Left ventricle myocardium inferior (tissue), 1 donor: Measurements from ENCODE around the gene BACH2. TPM values are rescaled to one million over a fixed set of nuclear protein-coding genes. Genes with fewer than 3 reads are reported as not detected.

Experiments used
- DNase-seq: peaks from one replicate; pipeline ENCODE4 v3.0.0-alpha.2; 2020
- H3K27ac ChIP-seq: fragments of 200-600 bp; replicated peaks from 2 replicates; pipeline ENCODE4 v1.8.0; 2021
- H3K27me3 ChIP-seq: fragments of 200-600 bp; 2 replicates; pipeline ENCODE4 v1.8.0; 2021; ENCODE audit warnings: low read depth
- H3K36me3 ChIP-seq: fragments of 200-600 bp; 2 replicates; pipeline ENCODE4 v1.8.0; 2021
- H3K4me1 ChIP-seq: fragments of 200-600 bp; 2 replicates; pipeline ENCODE4 v1.8.0; 2021
- H3K4me3 ChIP-seq: fragments of 200-600 bp; 2 replicates; pipeline ENCODE4 v1.8.0; 2021; ENCODE audit warnings: mild to moderate bottlenecking, moderate library complexity
- H3K9me3 ChIP-seq: fragments of 200-600 bp; replicated peaks from 2 replicates; pipeline ENCODE4 v1.8.0; 2021
- intact Hi-C: fragments of 100-400 bp; cut with micrococcal nuclease; formaldehyde crosslinking; loops from one replicate; pipeline ENCODE4 v1.11.0; 2022
- total RNA-seq: library from RNA; stranded (reverse); fragmentation: NEBNext Ultra II Directional; extraction: Animal tissue kit (Norgen Biotek cat#: 25700); gene quantifications from one replicate; pipeline ENCODE4 v1.2.1, GENCODE V29; 2021
- TF ChIP-seq, protein P1 (sequence below): fragments of 200-600 bp; IDR thresholded peaks from 2 replicates; pipeline ENCODE4 v1.8.0; 2021; ENCODE audit warnings: antibody characterized with exemption, mild to moderate bottlenecking, borderline replicate concordance
- donor health status: DM: no; HTN: yes; CAD: no; lungs with severe emphysema.

The BACH2 gene
- total RNA-seq, 1 donor from 2014 or later = 1.5 TPM

DNA sequence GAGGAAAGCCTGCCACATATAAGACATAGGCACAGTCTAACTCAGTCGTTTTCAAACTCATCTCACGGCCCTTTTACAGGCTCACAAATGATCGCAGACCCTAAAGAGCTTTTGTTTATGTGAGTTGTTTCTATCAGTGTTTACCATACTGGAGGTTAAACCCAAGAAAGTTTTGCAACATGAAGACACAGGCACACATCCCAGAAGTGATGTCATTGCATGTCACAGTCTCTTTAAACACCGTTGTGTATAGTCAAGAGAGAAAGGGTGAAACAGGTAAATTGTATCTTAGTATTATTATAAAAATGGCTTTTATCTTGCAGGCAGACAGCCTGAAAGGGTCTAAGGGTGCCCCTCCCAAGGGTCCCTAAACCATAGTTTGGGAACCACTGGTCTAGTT, 96.7 kb downstream of the BACH2 start:
- Histone ChIP-seq H3K27ac (no peak overlapping the region), H3K4me1 (peaks cover 28% of the 10 kb centered on the region), H3K9me3 (no peaks in the 10 kb centered on the region), H3K36me3 (no peaks in the 10 kb centered on the region), H3K27me3 (no peaks in the 10 kb centered on the region), H3K4me3 (no peak overlapping the region)
- TF ChIP-seq, protein P1, sequence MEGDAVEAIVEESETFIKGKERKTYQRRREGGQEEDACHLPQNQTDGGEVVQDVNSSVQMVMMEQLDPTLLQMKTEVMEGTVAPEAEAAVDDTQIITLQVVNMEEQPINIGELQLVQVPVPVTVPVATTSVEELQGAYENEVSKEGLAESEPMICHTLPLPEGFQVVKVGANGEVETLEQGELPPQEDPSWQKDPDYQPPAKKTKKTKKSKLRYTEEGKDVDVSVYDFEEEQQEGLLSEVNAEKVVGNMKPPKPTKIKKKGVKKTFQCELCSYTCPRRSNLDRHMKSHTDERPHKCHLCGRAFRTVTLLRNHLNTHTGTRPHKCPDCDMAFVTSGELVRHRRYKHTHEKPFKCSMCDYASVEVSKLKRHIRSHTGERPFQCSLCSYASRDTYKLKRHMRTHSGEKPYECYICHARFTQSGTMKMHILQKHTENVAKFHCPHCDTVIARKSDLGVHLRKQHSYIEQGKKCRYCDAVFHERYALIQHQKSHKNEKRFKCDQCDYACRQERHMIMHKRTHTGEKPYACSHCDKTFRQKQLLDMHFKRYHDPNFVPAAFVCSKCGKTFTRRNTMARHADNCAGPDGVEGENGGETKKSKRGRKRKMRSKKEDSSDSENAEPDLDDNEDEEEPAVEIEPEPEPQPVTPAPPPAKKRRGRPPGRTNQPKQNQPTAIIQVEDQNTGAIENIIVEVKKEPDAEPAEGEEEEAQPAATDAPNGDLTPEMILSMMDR = no peak
- intact Hi-C loops = no loop called here
- DNase-seq = no peak

DNA sequence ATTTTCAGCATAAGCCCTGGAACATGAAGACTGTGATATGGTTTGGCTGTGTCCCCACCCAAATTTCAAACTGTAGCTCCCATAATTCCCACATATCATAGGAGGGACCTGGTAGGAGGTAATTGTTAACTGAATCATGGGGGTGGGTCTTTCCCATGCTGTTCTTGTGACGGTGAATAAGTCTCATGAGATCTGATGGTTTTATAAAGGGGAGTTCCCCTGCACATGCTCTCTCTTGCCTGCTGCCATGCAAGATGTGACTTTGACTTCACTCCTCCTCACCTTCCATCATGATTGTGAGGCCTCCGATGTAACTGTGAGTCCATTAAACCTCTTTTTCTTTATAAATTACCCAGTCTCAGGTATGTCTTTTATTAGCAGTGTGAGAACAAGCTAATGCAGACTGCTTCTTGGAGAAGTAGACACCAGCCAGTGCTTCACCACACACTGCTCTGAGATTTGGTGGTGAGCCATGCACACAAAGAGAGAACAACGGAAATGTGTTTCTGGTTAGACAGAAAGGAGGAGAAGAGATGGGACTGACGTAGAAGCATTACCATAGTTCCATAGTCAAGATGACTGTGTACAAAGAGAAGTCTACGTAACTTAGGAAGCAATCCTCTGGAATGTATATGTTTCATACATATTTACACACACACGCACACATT, 97.8 kb downstream of the BACH2 start:
- Histone ChIP-seq H3K4me1 (peaks cover 38% of the 10 kb centered on the region), H3K9me3 (no peaks in the 10 kb centered on the region), H3K27me3 (no peaks in the 10 kb centered on the region), H3K4me3 (no peak overlapping the region), H3K36me3 (no peaks in the 10 kb centered on the region), H3K27ac (no peak overlapping the region)
- intact Hi-C loops = no loop called here
- no peak for DNase-seq
- TF ChIP-seq, protein P1 = no peak

DNA sequence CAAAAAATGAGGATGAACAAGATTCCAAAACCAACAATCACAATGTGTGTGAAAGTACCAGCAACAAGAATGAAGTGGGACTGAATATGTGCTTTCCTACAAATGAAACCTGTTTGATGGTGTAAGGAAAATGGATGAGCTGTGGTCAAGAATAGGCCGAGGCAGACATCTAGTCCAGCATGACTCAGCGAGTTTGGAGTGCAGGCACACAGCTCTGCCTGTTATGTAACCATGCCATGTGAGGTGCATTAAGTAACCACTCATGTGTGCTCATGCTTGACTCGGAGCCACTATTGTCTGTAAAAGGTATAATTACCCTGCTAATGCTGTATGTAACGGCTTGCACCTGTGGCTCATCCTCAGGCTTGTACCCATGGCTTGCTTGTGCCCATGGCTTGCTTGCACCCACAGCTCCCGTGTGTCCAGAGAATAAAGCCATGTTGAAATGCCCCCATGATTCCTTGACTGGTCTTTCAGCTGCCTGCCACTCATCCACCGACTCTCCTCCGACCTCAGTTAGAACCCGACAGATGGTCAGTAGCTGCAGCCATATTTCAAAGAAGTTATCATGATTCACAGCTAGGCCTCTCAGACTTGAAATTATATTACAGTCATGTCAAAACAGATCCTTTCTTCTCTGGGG, 98.7 kb downstream of the BACH2 start:
- Histone ChIP-seq H3K27me3 (no peaks in the 10 kb centered on the region), H3K9me3 (no peaks in the 10 kb centered on the region), H3K27ac (no peak overlapping the region), H3K4me1 (peaks cover 39% of the 10 kb centered on the region), H3K4me3 (no peak overlapping the region), H3K36me3 (no peaks in the 10 kb centered on the region)
- no peak for DNase-seq
- intact Hi-C loops = no loop called here
- TF ChIP-seq, protein P1 = no peak

DNA sequence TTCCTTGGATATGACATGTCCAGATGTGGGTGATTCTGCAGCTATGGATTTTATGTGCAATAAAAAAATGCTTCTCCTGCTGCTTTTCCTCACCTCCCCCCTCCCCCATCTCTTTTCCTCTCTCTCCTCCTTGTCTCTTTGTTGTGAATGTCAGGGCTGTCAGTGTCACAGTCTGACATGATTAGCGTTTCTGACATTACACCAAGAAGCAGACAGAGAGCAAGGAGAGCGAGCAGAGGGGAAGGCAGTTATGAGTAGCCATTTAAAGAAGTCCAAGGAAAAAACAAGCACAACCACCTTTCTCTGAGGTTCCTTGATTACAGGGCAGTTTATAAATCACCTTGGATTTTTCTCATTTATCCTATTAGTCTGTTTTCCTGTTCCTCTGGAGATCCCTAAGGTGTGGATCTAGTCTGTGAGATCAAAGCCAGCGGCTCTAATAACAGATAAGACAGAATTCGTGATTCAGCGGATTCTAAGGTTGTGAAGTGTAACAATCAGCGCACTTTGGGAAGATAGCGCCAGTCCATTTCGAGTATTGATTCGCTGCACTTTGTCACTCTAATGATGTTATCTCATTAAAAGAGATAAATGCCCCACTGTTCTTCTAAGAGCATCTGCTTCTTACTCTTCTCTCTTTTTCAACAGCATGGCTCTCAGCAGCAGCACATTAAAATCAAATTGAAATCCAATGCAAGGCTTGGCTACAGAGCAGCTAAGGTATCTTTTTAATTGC, 101.4 kb downstream of the BACH2 start:
- intact Hi-C loops = no loop called here
- no peaks in the 10 kb centered on the region for H3K9me3 ChIP-seq
- no peaks in the 10 kb centered on the region for H3K27me3 ChIP-seq
- TF ChIP-seq, protein P1 = no peak
- H3K4me1 ChIP-seq = peaks cover 39% of the 10 kb centered on the region
- H3K4me3 ChIP-seq = peak overlapping the region; percentile 2
- no peaks in the 10 kb centered on the region for H3K36me3 ChIP-seq
- H3K27ac ChIP-seq = no peak overlapping the region
- no peak for DNase-seq

DNA sequence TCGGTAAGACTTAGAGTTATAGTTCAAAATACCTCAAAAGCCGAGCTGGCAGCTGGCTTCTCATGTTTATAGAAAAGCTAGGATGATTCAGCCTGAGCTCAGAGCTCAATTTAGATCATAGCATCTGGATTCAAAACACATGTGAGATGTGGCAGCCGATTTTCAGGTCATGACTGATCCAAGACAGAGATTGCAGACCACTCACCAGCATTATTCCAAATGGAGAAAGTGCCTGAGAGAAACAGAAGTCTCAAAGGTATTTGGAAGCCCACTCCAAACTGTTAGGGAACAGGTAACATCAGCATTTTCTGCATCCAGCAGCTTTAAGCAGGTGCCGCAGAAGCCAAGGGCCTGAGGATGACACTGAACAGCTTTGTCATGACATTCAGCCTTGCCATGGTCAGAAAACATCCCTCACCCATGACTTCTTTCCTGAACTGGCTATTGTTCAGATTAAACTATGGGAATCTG, 102.2 kb downstream of the BACH2 start:
- TF ChIP-seq, protein P1 = no peak
- H3K4me3 ChIP-seq = no peak overlapping the region
- no peak overlapping the region for H3K27ac ChIP-seq
- DNase-seq = no peak
- intact Hi-C loops = no loop called here
- no peaks in the 10 kb centered on the region for H3K9me3 ChIP-seq
- no peaks in the 10 kb centered on the region for H3K27me3 ChIP-seq
- peaks cover 39% of the 10 kb centered on the region for H3K4me1 ChIP-seq
- no peaks in the 10 kb centered on the region for H3K36me3 ChIP-seq
